ENCODE data around the gene MIEF1.
"Not testable (repeated sequence)": the region's sequence is repeated elsewhere in the genome, so short reads cannot be mapped to it uniquely, and the experiment has no call there.

The MIEF1 gene

GRCh38 chr22:39501644-39502108 is 414 bp upstream of the MIEF1 start:
- in situ Hi-C loops (cut with HindIII; ENCODE audit: low sequenced_read_pairs) = no loop called here
- no peak for DNase-seq (ENCODE audit: low read depth)
- peak overlapping the region; percentile 83 for H3K4me3 ChIP-seq (ENCODE audit: low read depth, low read length)
- TF ChIP-seq CTCF (IDR thresholded peaks at IDR 0.05; ENCODE audit: low read depth, low read length, missing control alignments) = no peak

DNA sequence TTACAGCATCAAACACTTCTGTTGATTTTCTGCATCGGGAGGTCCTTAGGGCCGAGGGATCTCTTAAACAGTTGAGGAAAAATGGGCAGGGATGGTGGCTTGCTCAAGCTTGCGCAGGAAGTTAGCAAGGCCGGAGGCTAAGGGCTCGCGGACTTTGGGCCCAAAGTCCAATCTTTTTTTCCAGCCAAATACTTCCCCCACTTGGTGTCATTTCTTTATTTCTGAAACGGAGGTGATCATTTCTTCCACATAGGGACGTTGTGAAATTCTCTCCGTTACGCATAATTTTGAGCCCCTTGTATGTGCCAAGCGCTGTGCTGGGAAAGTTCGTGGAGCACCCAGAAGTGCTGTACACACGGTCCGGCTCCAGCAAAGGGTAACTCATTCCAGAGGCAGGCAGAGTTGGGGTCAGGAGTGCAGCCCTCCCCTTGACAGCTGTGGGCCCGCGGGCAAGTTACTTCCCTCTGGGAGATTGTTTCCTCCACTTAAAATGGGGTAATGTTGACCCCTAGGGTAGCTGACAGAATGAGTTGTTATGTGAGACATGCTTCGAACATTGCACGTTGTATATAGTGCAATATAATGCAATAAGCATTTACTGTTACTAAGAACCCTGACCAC is 809 bp downstream of the MIEF1 start:
- DNase-seq (ENCODE audit: low read depth) = no peak
- in situ Hi-C loops (cut with HindIII; ENCODE audit: low sequenced_read_pairs) = no loop called here
- H3K4me3 ChIP-seq (ENCODE audit: low read depth, low read length) = peak overlapping the region; percentile 83
- no peak for TF ChIP-seq CTCF (IDR thresholded peaks at IDR 0.05; ENCODE audit: low read depth, low read length, missing control alignments)

DNA sequence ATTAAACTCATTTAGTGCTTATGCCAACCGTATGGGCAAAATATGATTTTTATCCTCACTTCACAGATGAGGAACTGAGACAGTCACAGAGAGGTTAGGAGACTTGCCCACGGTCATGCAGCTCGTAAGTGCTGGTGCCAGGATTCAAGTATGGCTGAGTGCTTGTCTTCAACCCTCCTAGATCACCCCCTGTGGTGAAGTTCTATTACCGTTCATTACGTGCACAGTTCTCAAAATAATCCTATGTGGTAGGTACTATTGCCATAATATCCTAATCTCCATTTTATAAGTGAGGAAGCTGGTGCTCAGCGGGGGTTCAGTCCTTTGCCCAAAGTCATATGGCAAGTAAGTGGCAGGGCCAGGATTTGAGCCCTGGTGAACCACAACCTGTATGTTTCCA is 1.5 kb downstream of the MIEF1 start:
- in situ Hi-C loops (cut with HindIII; ENCODE audit: low sequenced_read_pairs) = no loop called here
- H3K4me3 ChIP-seq (ENCODE audit: low read depth, low read length) = peak overlapping the region; percentile 83
- TF ChIP-seq CTCF (IDR thresholded peaks at IDR 0.05; ENCODE audit: low read depth, low read length, missing control alignments) = no peak
- DNase-seq (ENCODE audit: low read depth) = no peak

DNA sequence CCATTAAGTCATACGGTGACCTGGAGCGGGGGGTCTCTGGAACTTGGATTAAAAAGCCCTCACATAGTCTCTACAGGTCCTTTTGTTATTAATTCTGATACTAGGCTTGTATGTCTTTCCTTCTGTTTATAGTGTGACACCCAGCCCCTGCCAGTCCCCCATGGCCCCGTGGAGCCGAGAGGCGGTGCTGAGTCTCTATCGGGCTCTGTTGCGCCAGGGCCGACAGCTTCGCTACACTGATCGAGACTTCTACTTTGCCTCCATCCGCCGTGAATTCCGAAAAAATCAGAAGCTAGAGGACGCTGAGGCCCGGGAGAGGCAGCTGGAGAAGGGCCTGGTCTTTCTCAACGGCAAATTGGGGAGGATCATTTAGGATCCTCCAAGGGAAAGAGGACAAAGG is 2.0 kb downstream of the MIEF1 start:
- TF ChIP-seq CTCF (IDR thresholded peaks at IDR 0.05; ENCODE audit: low read depth, low read length, missing control alignments) = no peak
- in situ Hi-C loops (cut with HindIII; ENCODE audit: low sequenced_read_pairs) = no loop called here

GRCh38 chr22:39507021-39507420 is 4.9 kb downstream of the MIEF1 start:
- in situ Hi-C loops (cut with HindIII; ENCODE audit: low sequenced_read_pairs) = loop anchor here (5.0 kb wide), 1 partner anchor 55 kb away; no protein-coding TSS in a partner anchor
- not testable (repeated sequence) for DNase-seq (ENCODE audit: low read depth)

More for the DNA sequence above, 2.0 kb downstream of the MIEF1 start:
- H3K4me3 ChIP-seq (ENCODE audit: low read depth, low read length) = no peak overlapping the region
- no peak for DNase-seq (ENCODE audit: low read depth)

DNA sequence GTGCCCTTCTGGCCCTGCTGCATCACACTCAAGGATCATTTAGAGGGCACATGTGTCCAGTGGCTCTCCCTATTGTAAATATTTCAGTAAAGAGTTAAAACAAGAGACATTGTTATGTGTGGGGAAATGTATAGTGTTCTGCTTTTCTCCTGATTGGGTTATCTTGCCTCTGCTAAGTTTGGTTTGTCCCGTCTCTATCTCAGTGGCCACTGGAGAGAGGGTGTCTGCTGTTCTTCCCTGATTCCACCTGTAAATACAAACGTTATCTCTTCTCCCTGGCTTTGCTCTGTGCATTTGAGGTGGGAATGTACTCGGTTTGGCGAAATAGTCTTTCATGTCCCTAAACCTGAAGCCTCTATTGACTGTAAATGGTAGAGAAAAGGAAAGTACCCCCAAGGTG is 6.3 kb downstream of the MIEF1 start:
- TF ChIP-seq CTCF (IDR thresholded peaks at IDR 0.05; ENCODE audit: low read depth, low read length, missing control alignments) = no peak
- no peak for DNase-seq (ENCODE audit: low read depth)
- in situ Hi-C loops (cut with HindIII; ENCODE audit: low sequenced_read_pairs) = loop anchor here (5.0 kb wide), 1 partner anchor 56 kb away; no protein-coding TSS in a partner anchor
- H3K4me3 ChIP-seq (ENCODE audit: low read depth, low read length) = no peak overlapping the region

More at GRCh38 chr22:39507021-39507420, 4.9 kb downstream of the MIEF1 start:
- not testable (repeated sequence) for H3K4me3 ChIP-seq (ENCODE audit: low read depth, low read length)

GRCh38 chr22:39510529-39511149 is 8.5 kb downstream of the MIEF1 start:
- H3K4me3 ChIP-seq (ENCODE audit: low read depth, low read length) = no peak overlapping the region
- in situ Hi-C loops (cut with HindIII; ENCODE audit: low sequenced_read_pairs) = no loop called here
- TF ChIP-seq CTCF (IDR thresholded peaks at IDR 0.05; ENCODE audit: low read depth, low read length, missing control alignments) = no peak
- no peak for DNase-seq (ENCODE audit: low read depth)

All from astrocyte of the cerebellum (primary cell).